HFFc6 (cell line): ENCODE results near the gene FCN2. TPM values are rescaled to one million over a fixed set of nuclear protein-coding genes. Genes with fewer than 3 reads are reported as not detected.

ENCODE experiments used
- DNase-seq: peaks from one replicate; pipeline ENCODE4 v3.0.0-alpha.2; 2018
- H3K27ac Mint-ChIP-seq: 2 replicates; pipeline ENCODE4 v1.8.0; 2020; ENCODE audit warnings: mild to moderate bottlenecking, mixed read lengths
- H3K27me3 Mint-ChIP-seq: 2 replicates; pipeline ENCODE4 v1.8.0; 2021; ENCODE audit warnings: mild to moderate bottlenecking, moderate library complexity, mixed read lengths; ENCODE audit not compliant: insufficient read depth
- H3K36me3 Mint-ChIP-seq: 2 replicates; pipeline ENCODE4 v1.8.0; 2021; ENCODE audit warnings: low read depth, mixed read lengths
- H3K4me1 Mint-ChIP-seq: 2 replicates; pipeline ENCODE4 v1.8.0; 2020; ENCODE audit warnings: low read depth, mixed read lengths
- H3K4me3 Mint-ChIP-seq: 2 replicates; pipeline ENCODE4 v1.8.0; 2020; ENCODE audit warnings: mild to moderate bottlenecking, moderate library complexity, mixed read lengths
- H3K9me3 Mint-ChIP-seq: 2 replicates; pipeline ENCODE4 v1.8.0; 2020; ENCODE audit warnings: mild to moderate bottlenecking, mixed read lengths
- CTCF ChIP-seq: fragments of 200-600 bp; sonication (generic); IDR thresholded peaks from 2 replicates; pipeline ENCODE4 v1.5.0; 2021; ENCODE audit warnings: antibody characterized with exemption, mild to moderate bottlenecking
- total RNA-seq, 6 experiments: library from RNA; stranded (reverse); fragmentation: NEBNext Ultra II Directional; extraction: Animal tissue kit (Norgen Biotek cat#: 25700); gene quantifications; 2 replicates in 1 of 6; 3 replicates in 5 of 6; pipeline ENCODE4 v1.2.3, GENCODE V29; 2021

The FCN2 gene
- total RNA-seq, 6 experiments from 2014 or later = not detected

DNA sequence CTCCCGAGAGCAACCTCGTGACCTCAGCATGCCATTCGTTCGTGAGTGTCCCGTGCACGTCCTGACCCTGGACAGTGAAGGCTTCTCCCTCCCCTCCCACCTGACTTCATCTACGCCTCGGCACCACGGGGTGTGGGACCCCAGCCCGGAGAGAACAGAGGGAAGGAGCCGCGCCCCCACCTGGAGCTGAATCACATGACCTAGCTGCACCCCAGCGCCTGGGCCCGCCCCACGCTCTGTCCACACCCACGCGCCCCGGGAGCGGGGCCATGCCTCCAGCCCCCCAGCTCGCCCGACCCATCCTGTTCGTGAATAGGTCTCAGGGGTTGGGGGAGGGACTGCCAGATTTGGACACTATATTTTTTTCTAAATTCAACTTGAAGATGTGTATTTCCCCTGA lies 38.3 kb upstream of the FCN2 start:
- H3K4me3 Mint-ChIP-seq = no peak overlapping the region
- H3K27ac Mint-ChIP-seq = no peak overlapping the region
- DNase-seq = no peak
- H3K36me3 Mint-ChIP-seq = peaks cover 32% of the 10 kb centered on the region
- H3K4me1 Mint-ChIP-seq = peaks cover 6% of the 10 kb centered on the region
- H3K27me3 Mint-ChIP-seq = peaks cover 39% of the 10 kb centered on the region
- TF ChIP-seq CTCF = no peak
- no peaks in the 10 kb centered on the region; the same call in 1 of the 2 replicates for H3K9me3 Mint-ChIP-seq

DNA sequence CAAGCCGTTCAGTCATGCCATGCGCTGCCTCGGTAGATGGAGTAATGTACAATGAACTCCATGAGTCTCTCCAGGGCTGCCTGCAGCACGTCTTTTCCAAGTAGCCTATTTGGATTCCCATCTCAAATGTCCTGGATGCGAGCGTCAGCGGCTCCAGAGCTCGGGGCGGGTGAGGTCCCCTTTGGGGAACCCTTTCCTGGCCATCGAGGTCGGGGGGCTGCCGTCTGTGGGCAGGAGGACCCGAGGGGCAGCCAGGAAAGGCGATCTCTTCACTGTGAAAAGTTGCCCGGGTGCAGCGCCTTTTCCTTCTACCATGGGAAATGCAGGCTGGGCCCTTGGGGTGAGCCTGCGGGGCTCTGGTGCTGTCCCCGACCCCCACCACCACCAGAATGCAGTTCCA lies 36.9 kb upstream of the FCN2 start:
- Mint-ChIP-seq H3K27me3 (peaks cover 33% of the 10 kb centered on the region), H3K4me3 (no peak overlapping the region), H3K36me3 (peaks cover 26% of the 10 kb centered on the region), H3K4me1 (no peaks in the 10 kb centered on the region), H3K9me3 (no peaks in the 10 kb centered on the region; the same call in 1 of the 2 replicates), H3K27ac (no peak overlapping the region)
- no peak for TF ChIP-seq CTCF
- DNase-seq = no peak

DNA sequence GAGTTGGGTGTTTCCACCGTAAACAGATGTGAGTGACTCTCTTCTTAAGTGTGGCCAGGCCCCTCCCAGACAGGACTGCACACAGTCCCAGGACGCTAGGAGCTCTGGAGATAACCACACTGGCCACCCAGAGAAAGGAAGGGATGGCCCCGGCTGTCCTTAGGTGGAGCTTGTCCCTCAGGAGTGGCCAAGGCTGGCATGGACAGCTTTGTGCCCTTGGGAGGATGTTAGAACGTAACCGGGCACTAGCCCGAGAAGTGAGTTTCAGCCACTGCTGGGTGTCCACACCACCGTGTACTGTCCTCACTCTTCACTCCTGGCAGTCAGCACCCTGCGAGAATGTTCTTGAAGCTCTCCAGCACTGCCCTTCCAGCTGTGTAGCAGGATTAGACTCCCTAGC lies 35.8 kb upstream of the FCN2 start:
- Mint-ChIP-seq H3K27me3 (peaks cover 31% of the 10 kb centered on the region), H3K4me3 (no peak overlapping the region), H3K4me1 (no peaks in the 10 kb centered on the region), H3K36me3 (peaks cover 26% of the 10 kb centered on the region), H3K9me3 (no peaks in the 10 kb centered on the region; the same call in 1 of the 2 replicates), H3K27ac (no peak overlapping the region)
- no peak for TF ChIP-seq CTCF
- no peak for DNase-seq

- Mint-ChIP-seq H3K27ac (no peak overlapping the region), H3K4me1 (no peaks in the 10 kb centered on the region), H3K27me3 (peaks cover 20% of the 10 kb centered on the region), H3K36me3 (peaks cover 21% of the 10 kb centered on the region), H3K4me3 (no peak overlapping the region), H3K9me3 (no peaks in the 10 kb centered on the region; the same call in 1 of the 2 replicates)
- DNase-seq = no peak
- no peak for TF ChIP-seq CTCF
Observed at GRCh38 chr9:134846187-134846586, 34.4 kb upstream of the FCN2 start.

GRCh38 chr9:134846699-134847098 lies 33.9 kb upstream of the FCN2 start:
- Mint-ChIP-seq H3K27me3 (peaks cover 16% of the 10 kb centered on the region), H3K9me3 (no peaks in the 10 kb centered on the region; the same call in 1 of the 2 replicates), H3K36me3 (peaks cover 21% of the 10 kb centered on the region), H3K27ac (no peak overlapping the region), H3K4me3 (no peak overlapping the region), H3K4me1 (no peaks in the 10 kb centered on the region)
- no peak for TF ChIP-seq CTCF
- DNase-seq = no peak

GRCh38 chr9:134847138-134847537 lies 33.5 kb upstream of the FCN2 start:
- no peaks in the 10 kb centered on the region; the same call in 1 of the 2 replicates for H3K9me3 Mint-ChIP-seq

More at GRCh38 chr9:134847138-134847537, 33.5 kb upstream of the FCN2 start:
- H3K4me3 Mint-ChIP-seq = no peak overlapping the region
- no peaks in the 10 kb centered on the region for H3K4me1 Mint-ChIP-seq
- peaks cover 21% of the 10 kb centered on the region for H3K36me3 Mint-ChIP-seq
- peaks cover 12% of the 10 kb centered on the region for H3K27me3 Mint-ChIP-seq
- TF ChIP-seq CTCF = no peak
- no peak overlapping the region for H3K27ac Mint-ChIP-seq
- DNase-seq = no peak
